MCF 10A (cell line): ENCODE measurements around the gene TMED10. TPM values are rescaled to one million over a fixed set of nuclear protein-coding genes. Genes with fewer than 3 reads are reported as not detected.

Experiments
- BruUV-seq: library from RNA; stranded (reverse); fragments of 400-500 nt; replicated peaks from 2 replicates; lab custom pipeline; 2021; lab: Mats Ljungman, UMichigan
- CTCF ChIA-PET: fragments of 300-600 bp; sonication (Branson Sonifier 250); formaldehyde crosslinking; extraction: SDS; loops from one replicate; lab custom pipeline; 2021; ENCODE audit warnings: antibody characterized with exemption, inconsistent platforms; lab: Yijun Ruan, JAX
- POLR2A ChIA-PET: fragments of 300-600, 350-650 bp; sonication (Branson Sonifier 250); formaldehyde crosslinking; extraction: SDS; loops from one replicate; lab custom pipeline; 2020; ENCODE audit warnings: antibody characterized with exemption, inconsistent platforms; lab: Yijun Ruan, JAX
- DNase-seq: peaks from one replicate; pipeline ENCODE4 v3.0.0-alpha.2; 2018; ENCODE audit not compliant: unreplicated experiment
- H3K27ac Mint-ChIP-seq: one replicate; pipeline ENCODE4 v1.8.0; 2022; ENCODE audit warnings: mild to moderate bottlenecking, low read depth, mixed read lengths; ENCODE audit not compliant: unreplicated experiment
- H3K27me3 Mint-ChIP-seq: one replicate; pipeline ENCODE4 v1.8.0; 2022; ENCODE audit warnings: mixed read lengths; ENCODE audit not compliant: insufficient read depth, unreplicated experiment
- H3K36me3 Mint-ChIP-seq: one replicate; pipeline ENCODE4 v1.8.0; 2022; ENCODE audit warnings: mild to moderate bottlenecking, moderate library complexity, mixed read lengths; ENCODE audit not compliant: insufficient read depth, unreplicated experiment
- H3K4me1 Mint-ChIP-seq: one replicate; pipeline ENCODE4 v1.8.0; 2022; ENCODE audit warnings: mixed read lengths; ENCODE audit not compliant: insufficient read depth, unreplicated experiment
- H3K4me3 Mint-ChIP-seq: one replicate; pipeline ENCODE4 v1.8.0; 2022; ENCODE audit warnings: mild to moderate bottlenecking, moderate library complexity, mixed read lengths; ENCODE audit not compliant: unreplicated experiment
- H3K9me3 Mint-ChIP-seq: one replicate; pipeline ENCODE4 v1.8.0; 2022; ENCODE audit warnings: mixed read lengths; ENCODE audit not compliant: unreplicated experiment
- intact Hi-C: fragments of 100-400 bp; cut with micrococcal nuclease; formaldehyde crosslinking; loops from 2 replicates; pipeline ENCODE4 v1.14.1; 2022
- total RNA-seq: library from RNA; stranded (reverse); gene quantifications from 2 replicates; pipeline ENCODE4 v1.2.3, GENCODE V29; 2022
- TF ChIP-seq, protein P1 (sequence below): fragments of 200-600 bp; IDR thresholded peaks from one replicate; pipeline ENCODE4 v1.8.0; 2022; ENCODE audit warnings: antibody characterized with exemption, mild to moderate bottlenecking; ENCODE audit not compliant: unreplicated experiment

Gene TMED10
- total RNA-seq, 1 experiment from 2014 or later = 454 TPM

DNA sequence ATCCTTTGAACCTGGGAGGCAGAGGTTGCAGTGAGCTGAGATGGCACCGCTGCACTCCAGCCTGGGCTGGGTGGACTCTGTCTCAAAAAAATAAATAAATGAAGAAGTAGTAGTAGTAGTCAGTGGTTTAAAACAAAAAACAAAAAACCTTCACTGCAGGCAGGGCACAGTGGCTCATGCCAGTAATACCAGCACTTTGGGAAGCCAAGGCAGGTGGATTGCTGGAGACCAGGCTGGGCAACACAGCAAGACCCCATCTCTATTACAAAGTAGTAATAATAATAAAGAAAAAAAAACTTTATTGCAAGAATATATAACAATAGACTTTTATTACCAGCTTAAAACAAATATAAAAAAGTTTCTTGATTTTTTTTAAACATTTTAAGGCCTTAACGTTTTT is 35.8 kb downstream of the TMED10 start:
- peak overlapping the region; percentile 44 for H3K27ac Mint-ChIP-seq
- BruUV-seq = no TSS peak
- TF ChIP-seq, protein P1, sequence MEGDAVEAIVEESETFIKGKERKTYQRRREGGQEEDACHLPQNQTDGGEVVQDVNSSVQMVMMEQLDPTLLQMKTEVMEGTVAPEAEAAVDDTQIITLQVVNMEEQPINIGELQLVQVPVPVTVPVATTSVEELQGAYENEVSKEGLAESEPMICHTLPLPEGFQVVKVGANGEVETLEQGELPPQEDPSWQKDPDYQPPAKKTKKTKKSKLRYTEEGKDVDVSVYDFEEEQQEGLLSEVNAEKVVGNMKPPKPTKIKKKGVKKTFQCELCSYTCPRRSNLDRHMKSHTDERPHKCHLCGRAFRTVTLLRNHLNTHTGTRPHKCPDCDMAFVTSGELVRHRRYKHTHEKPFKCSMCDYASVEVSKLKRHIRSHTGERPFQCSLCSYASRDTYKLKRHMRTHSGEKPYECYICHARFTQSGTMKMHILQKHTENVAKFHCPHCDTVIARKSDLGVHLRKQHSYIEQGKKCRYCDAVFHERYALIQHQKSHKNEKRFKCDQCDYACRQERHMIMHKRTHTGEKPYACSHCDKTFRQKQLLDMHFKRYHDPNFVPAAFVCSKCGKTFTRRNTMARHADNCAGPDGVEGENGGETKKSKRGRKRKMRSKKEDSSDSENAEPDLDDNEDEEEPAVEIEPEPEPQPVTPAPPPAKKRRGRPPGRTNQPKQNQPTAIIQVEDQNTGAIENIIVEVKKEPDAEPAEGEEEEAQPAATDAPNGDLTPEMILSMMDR = no peak

DNA sequence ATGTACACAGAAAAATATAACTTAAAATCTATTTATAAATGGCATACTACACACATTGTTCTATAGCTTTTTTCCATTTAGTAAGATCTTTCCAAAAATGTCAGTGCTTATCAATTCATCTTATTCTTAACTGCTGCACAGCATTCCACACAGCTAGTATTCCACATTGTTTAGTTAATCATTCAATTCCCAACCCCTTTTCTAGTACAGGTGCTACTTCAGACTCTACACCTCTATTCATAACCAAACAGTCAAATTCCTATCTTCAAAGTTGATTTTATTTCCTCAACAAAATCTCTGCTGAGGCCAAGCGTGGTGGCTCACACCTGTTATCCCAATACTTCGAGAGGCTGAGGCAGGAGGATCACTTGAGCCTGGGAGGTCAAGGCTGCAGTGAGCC is 37.2 kb downstream of the TMED10 start:
- H3K36me3 Mint-ChIP-seq = peaks cover 82% of the 10 kb centered on the region
- H3K27ac Mint-ChIP-seq = peak overlapping the region; percentile 33
- ChIA-PET POLR2A (interaction anchor here (0.7 to 1.8 kb wide), 9 partner anchors 9 to 160 kb away, joined by 3 to 9 read pairs (median 3); no protein-coding TSS in a partner anchor), CTCF (interaction anchor here (0.7 to 6.0 kb wide), 5 partner anchors 142 to 422 kb away, joined by 3 to 73 read pairs (median 4); no protein-coding TSS in a partner anchor)
- no peak overlapping the region for H3K4me3 Mint-ChIP-seq
- DNase-seq = no peak
- no peaks in the 10 kb centered on the region for H3K27me3 Mint-ChIP-seq
- TF ChIP-seq, protein P1 = no peak
- intact Hi-C loops = no loop called here
- peaks cover 32% of the 10 kb centered on the region for H3K4me1 Mint-ChIP-seq
- BruUV-seq = no TSS peak
- no peaks in the 10 kb centered on the region for H3K9me3 Mint-ChIP-seq

More for the DNA sequence above, 35.8 kb downstream of the TMED10 start:
- H3K27me3 Mint-ChIP-seq = no peaks in the 10 kb centered on the region
- H3K36me3 Mint-ChIP-seq = peaks cover 82% of the 10 kb centered on the region
- no peaks in the 10 kb centered on the region for H3K9me3 Mint-ChIP-seq
- intact Hi-C loops = no loop called here
- H3K4me1 Mint-ChIP-seq = peaks cover 24% of the 10 kb centered on the region
- DNase-seq = no peak
- no peak overlapping the region for H3K4me3 Mint-ChIP-seq
- CTCF ChIA-PET = interaction anchor here (0.7 to 1.4 kb wide), 4 partner anchors 12 to 157 kb away, joined by 4 to 7 read pairs (median 4); no protein-coding TSS in a partner anchor
- POLR2A ChIA-PET = interaction anchor here (0.6 to 1.2 kb wide), 4 partner anchors 139 to 348 kb away, joined by 3 to 5 read pairs (median 4); no protein-coding TSS in a partner anchor

DNA sequence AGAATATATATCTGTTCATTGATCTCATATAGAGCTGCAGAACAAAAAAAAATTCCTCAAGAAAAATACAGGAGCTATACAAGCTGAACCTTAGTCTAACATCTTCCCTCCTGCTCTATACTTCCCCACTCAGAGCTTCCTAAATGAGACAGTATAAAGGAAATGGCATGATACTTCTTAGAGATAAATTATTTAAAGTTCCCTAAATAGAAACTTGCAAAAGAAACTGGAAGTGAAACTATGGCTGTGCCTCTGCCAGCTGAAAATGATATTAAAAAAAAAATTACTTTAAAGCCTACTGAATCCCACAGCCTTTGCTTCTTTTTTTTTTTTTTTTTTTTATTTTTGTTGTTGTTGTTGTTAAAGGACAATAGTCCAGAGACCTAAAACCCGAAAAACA is 37.9 kb downstream of the TMED10 start:
- H3K4me1 Mint-ChIP-seq = peaks cover 31% of the 10 kb centered on the region
- H3K27ac Mint-ChIP-seq = peak overlapping the region; percentile 85
- H3K36me3 Mint-ChIP-seq = peaks cover 82% of the 10 kb centered on the region
- BruUV-seq = no TSS peak
- CTCF ChIA-PET = interaction anchor here (0.8 to 6.0 kb wide), 3 partner anchors 158 to 165 kb away, joined by 4 to 73 read pairs (median 4); no protein-coding TSS in a partner anchor
- POLR2A ChIA-PET = interaction anchor here (0.7 to 1.8 kb wide), 12 partner anchors 8 to 160 kb away, joined by 3 to 9 read pairs (median 3); partner anchors contain the start of gene FOS
- no peak for DNase-seq
- no peaks in the 10 kb centered on the region for H3K27me3 Mint-ChIP-seq
- intact Hi-C loops = no loop called here
- no peaks in the 10 kb centered on the region for H3K9me3 Mint-ChIP-seq
- TF ChIP-seq, protein P1 = no peak
- H3K4me3 Mint-ChIP-seq = no peak overlapping the region

GRCh38 chr14:75134644-75135043 is 41.8 kb downstream of the TMED10 start:
- peaks cover 91% of the 10 kb centered on the region for H3K36me3 Mint-ChIP-seq
- POLR2A ChIA-PET = interaction anchor here (0.6 to 4.7 kb wide), 25 partner anchors 8 to 426 kb away, joined by 3 to 90 read pairs (median 5); partner anchors contain the start of genes FOS, NEK9 and TMED10

More at GRCh38 chr14:75134644-75135043, 41.8 kb downstream of the TMED10 start:
- Mint-ChIP-seq H3K4me1 (peaks cover 28% of the 10 kb centered on the region), H3K4me3 (no peak overlapping the region), H3K27ac (peak overlapping the region; percentile 61), H3K27me3 (no peaks in the 10 kb centered on the region), H3K9me3 (no peaks in the 10 kb centered on the region)
- TF ChIP-seq, protein P1 = no peak
- no TSS peak for BruUV-seq
- CTCF ChIA-PET = interaction anchor here (0.6 to 6.0 kb wide), 13 partner anchors 9 to 425 kb away, joined by 3 to 73 read pairs (median 3); no protein-coding TSS in a partner anchor
- intact Hi-C loops = no loop called here
- DNase-seq = peak; percentile 73
